ENCODE results near the gene CCNK. TPM values are rescaled to one million over a fixed set of nuclear protein-coding genes. Genes with fewer than 3 reads are reported as not detected.
A peak's percentile ranks its signal among the peaks of the same experiment; 100 is the strongest.

CCNK gene
- total and polyA plus RNA-seq, 2 of the 13 experiments (the other 11 are each of a cell fraction or from before 2014, with no cell fraction given): 4.9 to 9.7 TPM

DNA sequence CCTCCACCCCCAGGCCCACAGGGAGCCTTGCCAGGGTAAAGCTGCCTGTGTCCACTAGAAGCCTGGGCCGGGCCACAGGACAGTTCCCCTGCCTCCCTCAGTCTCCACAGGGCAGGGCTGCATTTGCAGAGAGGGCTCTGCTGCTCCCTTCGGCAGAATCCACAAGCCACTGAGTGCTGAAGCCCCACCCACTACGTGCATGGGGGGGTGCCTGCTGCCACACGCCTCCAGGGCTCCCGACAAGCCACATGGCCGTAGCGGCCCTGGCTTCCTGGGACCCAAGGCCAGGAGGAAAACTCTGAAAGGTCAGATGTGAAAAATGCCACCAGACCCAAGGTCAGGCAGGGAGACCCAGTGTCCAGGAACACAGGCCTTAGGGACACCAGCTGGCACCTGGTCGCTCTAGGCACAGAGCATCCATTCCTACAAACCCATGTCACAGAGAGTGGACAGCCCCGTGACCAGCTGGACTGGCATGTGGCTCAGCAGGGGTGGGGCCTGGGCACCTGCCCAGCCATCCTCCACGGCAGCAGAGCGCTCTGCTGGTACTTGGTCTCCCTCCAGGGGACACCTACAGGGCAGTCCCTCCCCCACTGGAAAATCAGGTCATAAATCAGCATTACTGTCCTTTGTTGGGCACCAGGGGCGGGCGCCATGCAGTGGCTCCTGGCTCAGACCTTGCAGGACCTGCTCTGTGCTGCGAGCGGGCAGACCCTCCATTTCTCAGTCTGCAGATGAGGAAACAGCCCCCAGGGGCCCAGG is 79.9 kb downstream of the CCNK start (continued):
- TF ChIP-seq, protein P1, sequence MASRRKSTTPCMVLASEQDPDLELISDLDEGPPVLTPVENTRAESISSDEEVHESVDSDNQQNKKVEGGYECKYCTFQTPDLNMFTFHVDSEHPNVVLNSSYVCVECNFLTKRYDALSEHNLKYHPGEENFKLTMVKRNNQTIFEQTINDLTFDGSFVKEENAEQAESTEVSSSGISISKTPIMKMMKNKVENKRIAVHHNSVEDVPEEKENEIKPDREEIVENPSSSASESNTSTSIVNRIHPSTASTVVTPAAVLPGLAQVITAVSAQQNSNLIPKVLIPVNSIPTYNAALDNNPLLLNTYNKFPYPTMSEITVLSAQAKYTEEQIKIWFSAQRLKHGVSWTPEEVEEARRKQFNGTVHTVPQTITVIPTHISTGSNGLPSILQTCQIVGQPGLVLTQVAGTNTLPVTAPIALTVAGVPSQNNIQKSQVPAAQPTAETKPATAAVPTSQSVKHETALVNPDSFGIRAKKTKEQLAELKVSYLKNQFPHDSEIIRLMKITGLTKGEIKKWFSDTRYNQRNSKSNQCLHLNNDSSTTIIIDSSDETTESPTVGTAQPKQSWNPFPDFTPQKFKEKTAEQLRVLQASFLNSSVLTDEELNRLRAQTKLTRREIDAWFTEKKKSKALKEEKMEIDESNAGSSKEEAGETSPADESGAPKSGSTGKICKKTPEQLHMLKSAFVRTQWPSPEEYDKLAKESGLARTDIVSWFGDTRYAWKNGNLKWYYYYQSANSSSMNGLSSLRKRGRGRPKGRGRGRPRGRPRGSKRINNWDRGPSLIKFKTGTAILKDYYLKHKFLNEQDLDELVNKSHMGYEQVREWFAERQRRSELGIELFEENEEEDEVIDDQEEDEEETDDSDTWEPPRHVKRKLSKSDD (CRISPR knock-in tag; IDR thresholded peaks at IDR 0.05; ENCODE audit: low read depth): no peak
- TF ChIP-seq MYC (CRISPR knock-in tag; IDR thresholded peaks at IDR 0.05; ENCODE audit: borderline replicate concordance): peak; percentile 55; the same call in 1 of the 2 replicates
- 0 out of 2 replicates have a peak, but pooled peaks have one; percentile 18 for TF ChIP-seq ZFX (CRISPR knock-in tag; IDR thresholded peaks at IDR 0.05; ENCODE audit: low read depth)

DNA sequence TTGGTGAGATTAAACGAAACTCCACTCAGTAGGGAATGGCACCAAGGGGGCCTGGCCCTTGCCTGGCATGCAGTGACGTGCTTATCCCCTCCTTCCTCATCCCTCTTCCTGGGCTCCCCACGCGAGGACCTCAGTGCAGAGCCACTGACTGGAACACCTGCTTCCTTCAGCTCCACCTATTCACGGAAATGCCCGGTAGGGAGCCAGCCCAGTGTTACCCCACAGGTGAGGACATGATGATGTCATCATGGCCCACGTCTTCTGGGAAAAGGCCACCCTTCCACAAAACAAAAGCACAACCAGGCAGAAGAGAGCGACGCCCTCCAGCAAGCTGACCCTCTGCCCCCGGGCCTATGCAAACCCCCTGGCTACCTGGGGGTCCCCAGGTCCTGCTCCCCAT is 80.7 kb downstream of the CCNK start:
- FAIRE-seq: no peak

More for the DNA sequence above, 80.7 kb downstream of the CCNK start:
- DNase-seq (ENCODE audit: low spot score) (no peak), ATAC-seq (no peak)
- Histone ChIP-seq H3K27me3 (ENCODE audit: control insufficient read depth in 1 of 2, insufficient read depth in 2 of 2, low read length in 2 of 2) (no peaks in the 10 kb centered on the region), H3K36me3 (replicated peaks in 1 of 2; ENCODE audit: control insufficient read depth in 1 of 2, insufficient read depth in 2 of 2, low read length in 2 of 2) (peaks cover 0 to 3% of the 10 kb centered on the region in 2 experiments; a peak in 2 of 5 replicates), H3K9ac (ENCODE audit: insufficient read depth, low read depth, low read length) (no peak overlapping the region), H3K4me1 (ENCODE audit: insufficient read depth, low read length) (peaks cover 90% of the 10 kb centered on the region), H3K9me3 (ENCODE audit: low read length) (no peaks in the 10 kb centered on the region), H4K20me1 (ENCODE audit: insufficient read depth, low read length) (peaks cover 12% of the 10 kb centered on the region), H2AFZ (ENCODE audit: low read length) (no peak overlapping the region), H3K79me2 (ENCODE audit: insufficient read depth, low read length) (peaks cover 94% of the 10 kb centered on the region), H3K4me3 (replicated peaks in 1 of 3; ENCODE audit: insufficient read depth in 1 of 3, low read depth in 2 of 3, low read length in 3 of 3) (no peak overlapping the region), H3K27ac (ENCODE audit: extremely low read length, insufficient read depth, low read length) (no peak overlapping the region), H3K4me2 (ENCODE audit: low read depth, low read length) (no peak overlapping the region)
- in situ Hi-C loops (cut with HindIII; ENCODE audit: extremely low pct_ligation_motif_present, low pct_unique_long_range_greater_than_20kb) (no loop called here), intact Hi-C loops (cut with micrococcal nuclease; ENCODE audit: unreplicated experiment) (loop anchor here (2.0 to 5.0 kb wide), 2 partner anchors 43 to 65 kb away; no protein-coding TSS in a partner anchor)
- POLR2A ChIA-PET: no interaction called here
- CTCF ChIA-PET (ENCODE audit: low intra/inter-chr PET ratio, low total read pairs): no interaction called here
- TF ChIP-seq ZNF205 (CRISPR knock-in tag; IDR thresholded peaks at IDR 0.05) (no peak), CREB1 (IDR thresholded peaks at IDR 0.05) (peak; percentile 43; the same call in 1 of the 2 replicates), CREB1 (CRISPR knock-in tag; IDR thresholded peaks at IDR 0.05) (no peak), TMF1 (CRISPR knock-in tag; IDR thresholded peaks at IDR 0.05; ENCODE audit: low read depth) (no peak), ATF7 (IDR thresholded peaks at IDR 0.05) (peak; percentile 94), ATF7 (CRISPR knock-in tag; IDR thresholded peaks at IDR 0.05) (no peak)
- 92% methylated on average over 10 of the region's 10 CpGs for WGBS (ENCODE audit: low lambda C conversion rate)
- no TSS peak for BruUV-seq (replicated peaks)

Small RNA genes within 50 kb of the gene (small RNA-seq; reads per million reads assigned to genes)
- gene RNU6-91P (ENCODE audit: insufficient read depth in 2 of 3, insufficient read length in 3 of 3, low read depth in 2 of 3, low replicate concordance in 1 of 3): 0 reads per million in 3 experiments

Other genes starting within 250 kb of the CCNK start
- not detected in 2 replicates for gene BCL11B, start 209.2 kb upstream of the CCNK start, total RNA-seq (2016; rRNA removed; fragmentation: Illumina TruSeq; extraction: Trizol)
- gene BCL11B, start 209.2 kb upstream of the CCNK start, polyA plus RNA-seq (2011; rRNA removed): not detected in 2 replicates
- gene SETD3, start 550 bp upstream of the CCNK start, total RNA-seq (2016; rRNA removed; fragmentation: Illumina TruSeq; extraction: Trizol): 67.1 and 71.2 TPM in 2 replicates
- gene SETD3, start 550 bp upstream of the CCNK start, polyA plus RNA-seq (2011; rRNA removed): 26.6 and 30.3 TPM in 2 replicates
- 43.8 and 47.6 TPM in 2 replicates for gene CCDC85C, start 122.8 kb downstream of the CCNK start, total RNA-seq (2016; rRNA removed; fragmentation: Illumina TruSeq; extraction: Trizol)
- 18.8 and 30.3 TPM in 2 replicates for gene CCDC85C, start 122.8 kb downstream of the CCNK start, polyA plus RNA-seq (2011; rRNA removed)
- not detected in 2 replicates for gene HHIPL1, start 163.7 kb downstream of the CCNK start, total RNA-seq (2016; rRNA removed; fragmentation: Illumina TruSeq; extraction: Trizol)
- gene HHIPL1, start 163.7 kb downstream of the CCNK start, polyA plus RNA-seq (2011; rRNA removed): 0.01 TPM in 1 of 2 replicates, not detected in the other
- gene CYP46A1, start 202.9 kb downstream of the CCNK start, total RNA-seq (2016; rRNA removed; fragmentation: Illumina TruSeq; extraction: Trizol): not detected in 2 replicates
- not detected in 2 replicates for gene CYP46A1, start 202.9 kb downstream of the CCNK start, polyA plus RNA-seq (2011; rRNA removed)

Measured in HepG2 (cell line).